ENCODE results near the gene BRD4.

DNA sequence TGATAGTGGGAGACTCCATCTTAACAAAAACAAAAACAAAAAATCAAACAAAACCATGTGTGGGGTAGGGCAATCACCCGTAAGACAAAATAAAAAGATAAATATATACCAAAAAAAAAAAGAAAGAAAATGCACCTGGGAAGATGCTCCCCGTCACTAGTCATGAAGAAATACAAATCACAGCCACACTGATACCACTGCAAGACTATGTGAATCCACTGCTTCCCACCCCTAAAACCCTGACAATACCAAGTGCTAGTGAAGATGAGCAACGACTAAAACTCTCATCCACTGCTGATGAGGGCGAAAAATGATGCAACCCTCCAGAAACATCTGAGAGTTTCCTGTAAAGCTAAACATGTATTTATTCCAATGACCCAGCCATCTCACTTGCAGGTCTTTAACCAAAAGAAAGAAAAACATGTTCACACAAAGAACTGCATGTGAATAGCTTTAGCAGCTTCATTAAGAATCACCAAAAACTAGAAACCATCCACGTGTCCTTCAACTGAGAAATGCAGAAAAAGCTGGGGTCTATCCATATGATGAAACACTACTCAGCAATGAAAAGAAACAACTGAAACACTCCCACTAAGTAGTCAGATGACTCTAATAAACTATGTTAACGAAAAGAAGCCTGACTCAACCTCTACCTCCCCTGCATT lies 31.7 kb downstream of the BRD4 start:
- TF ChIP-seq, protein P1, sequence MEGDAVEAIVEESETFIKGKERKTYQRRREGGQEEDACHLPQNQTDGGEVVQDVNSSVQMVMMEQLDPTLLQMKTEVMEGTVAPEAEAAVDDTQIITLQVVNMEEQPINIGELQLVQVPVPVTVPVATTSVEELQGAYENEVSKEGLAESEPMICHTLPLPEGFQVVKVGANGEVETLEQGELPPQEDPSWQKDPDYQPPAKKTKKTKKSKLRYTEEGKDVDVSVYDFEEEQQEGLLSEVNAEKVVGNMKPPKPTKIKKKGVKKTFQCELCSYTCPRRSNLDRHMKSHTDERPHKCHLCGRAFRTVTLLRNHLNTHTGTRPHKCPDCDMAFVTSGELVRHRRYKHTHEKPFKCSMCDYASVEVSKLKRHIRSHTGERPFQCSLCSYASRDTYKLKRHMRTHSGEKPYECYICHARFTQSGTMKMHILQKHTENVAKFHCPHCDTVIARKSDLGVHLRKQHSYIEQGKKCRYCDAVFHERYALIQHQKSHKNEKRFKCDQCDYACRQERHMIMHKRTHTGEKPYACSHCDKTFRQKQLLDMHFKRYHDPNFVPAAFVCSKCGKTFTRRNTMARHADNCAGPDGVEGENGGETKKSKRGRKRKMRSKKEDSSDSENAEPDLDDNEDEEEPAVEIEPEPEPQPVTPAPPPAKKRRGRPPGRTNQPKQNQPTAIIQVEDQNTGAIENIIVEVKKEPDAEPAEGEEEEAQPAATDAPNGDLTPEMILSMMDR (IDR thresholded peaks at IDR 0.05) = no peak
- no peak for TF ChIP-seq POLR2A (IDR thresholded peaks at IDR 0.05)
